ENCODE results near the gene NR3C1. TPM values are rescaled to one million over a fixed set of nuclear protein-coding genes. Genes with fewer than 3 reads are reported as not detected.

Gene NR3C1
- total RNA-seq, 4 donors from 2014 or later, result 40.4 to 55.0 (median 45.2) TPM

- TF ChIP-seq, protein P1, sequence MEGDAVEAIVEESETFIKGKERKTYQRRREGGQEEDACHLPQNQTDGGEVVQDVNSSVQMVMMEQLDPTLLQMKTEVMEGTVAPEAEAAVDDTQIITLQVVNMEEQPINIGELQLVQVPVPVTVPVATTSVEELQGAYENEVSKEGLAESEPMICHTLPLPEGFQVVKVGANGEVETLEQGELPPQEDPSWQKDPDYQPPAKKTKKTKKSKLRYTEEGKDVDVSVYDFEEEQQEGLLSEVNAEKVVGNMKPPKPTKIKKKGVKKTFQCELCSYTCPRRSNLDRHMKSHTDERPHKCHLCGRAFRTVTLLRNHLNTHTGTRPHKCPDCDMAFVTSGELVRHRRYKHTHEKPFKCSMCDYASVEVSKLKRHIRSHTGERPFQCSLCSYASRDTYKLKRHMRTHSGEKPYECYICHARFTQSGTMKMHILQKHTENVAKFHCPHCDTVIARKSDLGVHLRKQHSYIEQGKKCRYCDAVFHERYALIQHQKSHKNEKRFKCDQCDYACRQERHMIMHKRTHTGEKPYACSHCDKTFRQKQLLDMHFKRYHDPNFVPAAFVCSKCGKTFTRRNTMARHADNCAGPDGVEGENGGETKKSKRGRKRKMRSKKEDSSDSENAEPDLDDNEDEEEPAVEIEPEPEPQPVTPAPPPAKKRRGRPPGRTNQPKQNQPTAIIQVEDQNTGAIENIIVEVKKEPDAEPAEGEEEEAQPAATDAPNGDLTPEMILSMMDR (IDR thresholded peaks at IDR 0.05), result no peak
- no peak for TF ChIP-seq POLR2A (IDR thresholded peaks at IDR 0.05)
- 44 to 52% methylated on average over 3 of the region's 3 CpGs for WGBS, 2 donors
- DNase-seq (ENCODE audit: low spot score in 2 of 2), result no peak
- intact Hi-C loops (cut with DNase I; ENCODE audit: low total_unique reads), result no loop called here
- no peak overlapping the region for H3K4me3 ChIP-seq (ENCODE audit: low read depth, poor library complexity, severe bottlenecking)
These were observed 49.5 kb downstream of the NR3C1 start for GRCh38 chr5:143354025-143354424.

- intact Hi-C loops (cut with DNase I; ENCODE audit: low total_unique reads), result no loop called here
- TF ChIP-seq, protein P1 (IDR thresholded peaks at IDR 0.05), result no peak
- no peak for TF ChIP-seq POLR2A (IDR thresholded peaks at IDR 0.05)
- no peak for DNase-seq (ENCODE audit: low spot score in 2 of 2)
- no peak overlapping the region for H3K4me3 ChIP-seq (ENCODE audit: low read depth, poor library complexity, severe bottlenecking)
- 37 to 39% methylated on average over 1 of the region's 1 CpG for WGBS, 2 donors
These were observed 50.8 kb downstream of the NR3C1 start for GRCh38 chr5:143352691-143353090.

GRCh38 chr5:143350751-143351602 is 52.5 kb downstream of the NR3C1 start:
- no peak overlapping the region for H3K4me3 ChIP-seq (ENCODE audit: low read depth, poor library complexity, severe bottlenecking)
- TF ChIP-seq, protein P1 (IDR thresholded peaks at IDR 0.05), result no peak
- no peak for TF ChIP-seq POLR2A (IDR thresholded peaks at IDR 0.05)
- no peak for DNase-seq (ENCODE audit: low spot score in 2 of 2)
- WGBS, 2 donors, result 40 to 48% methylated on average over 3 of the region's 3 CpGs
- intact Hi-C loops (cut with DNase I; ENCODE audit: low total_unique reads), result no loop called here

DNA sequence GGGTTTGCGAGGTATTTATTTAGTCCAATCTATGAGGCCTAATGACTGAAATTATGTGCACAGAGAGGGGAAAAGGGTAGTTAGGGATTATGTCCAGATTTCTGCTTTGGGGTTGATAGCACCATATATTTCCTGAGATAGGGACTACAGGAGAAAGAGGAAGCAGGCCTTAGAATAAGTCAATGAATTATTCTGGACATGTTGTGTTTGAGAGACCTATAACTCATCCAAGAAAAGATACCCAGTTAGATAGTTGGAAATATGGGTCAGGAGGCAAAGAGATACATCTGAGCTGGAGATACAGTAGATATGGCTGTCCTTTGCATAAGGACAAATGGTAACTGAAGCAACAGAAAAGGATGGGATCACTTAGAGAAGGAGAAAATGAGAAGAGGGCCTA is 53.1 kb downstream of the NR3C1 start:
- intact Hi-C loops (cut with DNase I; ENCODE audit: low total_unique reads), result no loop called here
- TF ChIP-seq POLR2A (IDR thresholded peaks at IDR 0.05), result no peak
- TF ChIP-seq, protein P1 (IDR thresholded peaks at IDR 0.05), result no peak
- H3K4me3 ChIP-seq (ENCODE audit: low read depth, poor library complexity, severe bottlenecking), result no peak overlapping the region
- DNase-seq (ENCODE audit: low spot score in 2 of 2), result no peak
- 90 to 93% methylated on average over 1 of the region's 1 CpG for WGBS, 2 donors

DNA sequence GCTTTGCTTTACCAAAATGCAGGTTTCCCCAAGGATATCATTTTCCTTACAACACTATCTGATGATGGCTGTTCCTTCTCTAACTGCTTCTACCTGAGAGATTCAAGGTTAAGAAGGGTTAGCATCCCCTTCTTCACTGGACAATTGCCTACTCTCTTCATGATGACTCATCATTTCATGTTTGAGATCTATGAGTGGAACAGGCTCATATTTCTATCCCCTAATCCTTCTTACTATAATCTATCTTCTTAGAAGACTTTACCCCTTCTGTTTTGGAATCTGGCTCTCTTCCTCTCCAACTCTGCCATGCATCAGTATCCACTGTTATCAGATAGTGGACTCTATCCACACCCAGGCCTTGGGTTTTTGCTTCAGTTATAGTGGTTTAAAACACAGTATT is 54.3 kb downstream of the NR3C1 start:
- intact Hi-C loops (cut with DNase I; ENCODE audit: low total_unique reads), result no loop called here
- DNase-seq (ENCODE audit: low spot score in 2 of 2), result no peak
- H3K4me3 ChIP-seq (ENCODE audit: low read depth, poor library complexity, severe bottlenecking), result no peak overlapping the region
- TF ChIP-seq, protein P1 (IDR thresholded peaks at IDR 0.05), result no peak
- TF ChIP-seq POLR2A (IDR thresholded peaks at IDR 0.05), result no peak
